Endothelial cell of umbilical vein (primary cell): ENCODE results near the gene DNAJC3. TPM values are rescaled to one million over a fixed set of nuclear protein-coding genes. Genes with fewer than 3 reads are reported as not detected.

Source experiments
- BruUV-seq: library from RNA; stranded (reverse); fragments of 400-500 nt; replicated peaks from 2 replicates; lab custom pipeline; 2021; lab: Mats Ljungman, UMichigan
- CTCF ChIA-PET: fragments of 300-600, 350-600 bp; sonication (Branson Sonifier 250); formaldehyde crosslinking; loops from one replicate; lab custom pipeline; 2021; ENCODE audit warnings: antibody characterized with exemption, inconsistent platforms; lab: Charles Lee
- POLR2A ChIA-PET: fragments of 300-600, 350-600 bp; sonication (Branson Sonifier 250); formaldehyde crosslinking; loops from one replicate; lab custom pipeline; 2021; ENCODE audit warnings: antibody characterized with exemption, inconsistent platforms; lab: Charles Lee
- DNase-seq: peaks from one replicate; pipeline ENCODE4 v3.0.0-alpha.2; 2011; ENCODE audit warnings: low read depth, low spot score
- FAIRE-seq: peaks from 2 replicates; lab custom pipeline; 2011; peaks lifted over from hg19 to GRCh38; lab: Jason Lieb, UNC
- H2AFZ ChIP-seq: 2 replicates; pipeline ENCODE4 v1.6.0; 2012; ENCODE audit warnings: low read depth, low read length, control low read depth, inconsistent platforms
- H3K27ac ChIP-seq: 2 replicates; pipeline ENCODE4 v1.5.1; 2011; ENCODE audit warnings: low read depth, mild to moderate bottlenecking, control low read depth, low read length, moderate library complexity; ENCODE audit not compliant: insufficient read depth
- H3K27me3 ChIP-seq, 2 experiments: 2 replicates each; pipeline versions ENCODE4 v1.6.0 to v1.6.1; 2011; ENCODE audit warnings: low read length in 2 of 2, mixed read lengths in 1 of 2; ENCODE audit not compliant: control insufficient read depth in 2 of 2, insufficient read depth in 2 of 2
- H3K36me3 ChIP-seq, 2 experiments: 2 replicates in 1 of 2; 3 replicates in 1 of 2; pipeline ENCODE4 v1.5.1; 2011; ENCODE audit warnings: low read length in 2 of 2, mild to moderate bottlenecking in 1 of 2, moderate library complexity in 1 of 2; ENCODE audit not compliant: control insufficient read depth in 2 of 2, insufficient read depth in 2 of 2; ENCODE audit errors: extremely low read depth in 1 of 2
- H3K4me1 ChIP-seq: 3 replicates; pipeline ENCODE4 v1.5.1; 2011; ENCODE audit warnings: mild to moderate bottlenecking, low read length; ENCODE audit not compliant: control insufficient read depth, insufficient read depth; ENCODE audit errors: extremely low read depth
- H3K4me2 ChIP-seq: 2 replicates; pipeline ENCODE4 v1.6.1; 2011; ENCODE audit warnings: low read length, control low read depth, mixed read lengths; ENCODE audit not compliant: insufficient read depth
- H3K4me3 ChIP-seq, 3 experiments: fragments of 200-600 bp in 1 of 3; sonication (generic), shearing (Covaris generic) in 1 of 3; replicated peaks in 1 of 3; 2 replicates each; pipeline ENCODE4 v1.5.1; 2011 to 2016; ENCODE audit warnings: control low read depth in 3 of 3, low read length in 3 of 3, mild to moderate bottlenecking in 2 of 3, inconsistent platforms in 1 of 3, low read depth in 1 of 3, moderate library complexity in 1 of 3; ENCODE audit not compliant: insufficient read depth in 1 of 3
- H3K79me2 ChIP-seq: 2 replicates; pipeline ENCODE4 v1.6.0; 2012; ENCODE audit warnings: low read length, inconsistent platforms; ENCODE audit not compliant: control insufficient read depth, insufficient read depth
- H3K9ac ChIP-seq: replicated peaks from 2 replicates; pipeline ENCODE3; 2011; ENCODE audit warnings: low read length, control low read depth; ENCODE audit not compliant: insufficient read depth; ENCODE audit errors: extremely low read depth
- H3K9me1 ChIP-seq: replicated peaks from 3 replicates; pipeline ENCODE4 v1.6.0; 2011; ENCODE audit warnings: mild to moderate bottlenecking, low read length; ENCODE audit not compliant: control insufficient read depth, insufficient read depth; ENCODE audit errors: extremely low read depth
- H3K9me3 ChIP-seq: replicated peaks from 2 replicates; pipeline ENCODE4 v1.5.1; 2012; ENCODE audit warnings: low read length, inconsistent platforms; ENCODE audit not compliant: control insufficient read depth, insufficient read depth
- H4K20me1 ChIP-seq: replicated peaks from 2 replicates; pipeline ENCODE3; 2011; ENCODE audit warnings: mild to moderate bottlenecking, low read length; ENCODE audit not compliant: control insufficient read depth, insufficient read depth; ENCODE audit errors: extremely low read depth
- CTCF ChIP-seq, 2 donors: IDR thresholded peaks; 1 replicate in 1 of 2; 2 replicates in 1 of 2; pipeline ENCODE4 v1.5.1; 2011; ENCODE audit warnings: low read length in 2 of 2, mild to moderate bottlenecking in 2 of 2, moderate library complexity in 2 of 2, control low read depth in 1 of 2, inconsistent platforms in 1 of 2, low read depth in 1 of 2; ENCODE audit not compliant: insufficient read depth in 1 of 2; ENCODE audit errors: extremely low read depth in 1 of 2
- EZH2 ChIP-seq: IDR thresholded peaks from 2 replicates; pipeline ENCODE4 v1.6.1; 2012; ENCODE audit warnings: borderline replicate concordance, low read depth, mild to moderate bottlenecking, moderate library complexity, low read length, inconsistent platforms; ENCODE audit not compliant: severe bottlenecking
- FOS ChIP-seq: IDR thresholded peaks from 2 replicates; pipeline ENCODE4 v1.6.1; 2011; ENCODE audit warnings: mild to moderate bottlenecking, low read length, moderate library complexity, borderline replicate concordance; ENCODE audit not compliant: insufficient read depth
- GATA2 ChIP-seq: IDR thresholded peaks from 2 replicates; pipeline ENCODE4 v1.7.0; 2011; ENCODE audit warnings: low read depth, mild to moderate bottlenecking, moderate library complexity, mixed read lengths, low read length; ENCODE audit not compliant: insufficient read length, insufficient read depth
- JUN ChIP-seq: IDR thresholded peaks from 2 replicates; pipeline ENCODE4 v1.6.1; 2011; ENCODE audit warnings: borderline replicate concordance, low read depth; ENCODE audit not compliant: insufficient read length, insufficient read depth
- MAX ChIP-seq: IDR thresholded peaks from 2 replicates; pipeline ENCODE4 v1.6.1; 2011; ENCODE audit not compliant: insufficient read depth, insufficient read length
- MYC ChIP-seq: IDR thresholded peaks from one replicate; pipeline ENCODE4 v1.6.1; 2011; ENCODE audit warnings: mild to moderate bottlenecking, low read depth, low read length
- POLR2A ChIP-seq: IDR thresholded peaks from 2 replicates; pipeline ENCODE4 v1.6.1; 2012; ENCODE audit warnings: low read depth, mild to moderate bottlenecking, control low read depth, low read length
- POLR2AphosphoS5 ChIP-seq: IDR thresholded peaks from 2 replicates; pipeline ENCODE4 v1.6.1; 2012; ENCODE audit warnings: low read depth, mild to moderate bottlenecking, control low read depth, low read length, moderate library complexity; ENCODE audit not compliant: insufficient read depth
- dilution Hi-C: fragments of 300-500 bp; cut with MboI; formaldehyde crosslinking; loops from one replicate; pipeline ENCODE4 v1.15.0; 2019; ENCODE audit warnings: low sequenced_read_pairs; ENCODE audit not compliant: extremely low pct_ligation_motif_present
- intact Hi-C: fragments of 100-400 bp; cut with micrococcal nuclease; formaldehyde crosslinking; loops from one replicate; pipeline ENCODE4 v1.10.0; 2022
- polyA plus RNA-seq, 4 experiments: library from polyadenylated mRNA; depleted of rRNA in 3 of 4; stranded (reverse) in 3 of 4; unstranded in 1 of 4; fragments of >200 nt; gene quantifications; 2 replicates each; pipeline versions ENCODE4 v1.2.1 to v1.2.3, GENCODE V29; 2011 to 2012; ENCODE audit warnings: missing spikeins in 1 of 4
- total RNA-seq: library from RNA; stranded (reverse); gene quantifications from 2 replicates; pipeline ENCODE4 v1.2.3, GENCODE V29; 2021

Gene DNAJC3
- total and polyA plus RNA-seq, 2 donors (not counting 3 experiments of a cell fraction or from before 2014, with no cell fraction given): 17.0 to 51.2 TPM

- H3K27ac ChIP-seq: no peak overlapping the region
- H3K4me1 ChIP-seq: no peaks in the 10 kb centered on the region
- H3K4me2 ChIP-seq: no peak overlapping the region
- H3K79me2 ChIP-seq: peaks cover 13% of the 10 kb centered on the region
- dilution Hi-C loops (no loop called here), intact Hi-C loops (no loop called here)
- BruUV-seq: no TSS peak
- H3K9me1 ChIP-seq: no peaks in the 10 kb centered on the region
- H3K4me3 ChIP-seq: no peak overlapping the region
- ChIA-PET CTCF (no interaction called here), POLR2A (no interaction called here)
- no peaks in the 10 kb centered on the region for H3K27me3 ChIP-seq
- TF ChIP-seq FOS (no peak), EZH2 (no peak), GATA2 (no peak), JUN (no peak), MYC (no peak), MAX (no peak), POLR2A (no peak), POLR2AphosphoS5 (no peak), CTCF (IDR thresholded peaks at IDR 0.05; ENCODE audit: extremely low read depth in 1 of 2, insufficient read depth in 1 of 2, low read depth in 1 of 2, low read length in 2 of 2) (no peak)
- no peaks in the 10 kb centered on the region for H4K20me1 ChIP-seq
- H3K9ac ChIP-seq: no peak overlapping the region
- FAIRE-seq: no peak
- no peak for DNase-seq
- no peak overlapping the region for H2AFZ ChIP-seq
- H3K9me3 ChIP-seq: no peaks in the 10 kb centered on the region
- H3K36me3 ChIP-seq: peaks cover 0 to 3% of the 10 kb centered on the region in 2 experiments
Observed at GRCh38 chr13:95722241-95722640, 45.3 kb downstream of the DNAJC3 start.
